Heart right ventricle (tissue), 16 donors: ENCODE results near the gene HS3ST4. TPM values are rescaled to one million over a fixed set of nuclear protein-coding genes. Genes with fewer than 3 reads are reported as not detected.

ENCODE experiments used
- ATAC-seq, 8 donors: fragments of 200-7000 bp; cut with Tn5 transposase; one replicate each; pipeline ENCODE4 v1.9.1; 2020; ENCODE audit warnings: mild to moderate bottlenecking in 8 of 8, moderate library complexity in 8 of 8, moderate number of reproducible peaks in 1 of 8
- DNase-seq, 2 donors: peaks; one replicate each; pipeline ENCODE4 v3.0.0-alpha.2; 2020
- H3K27ac ChIP-seq, 10 donors: fragments of 200-600 bp; sonication (generic) in 2 of 10; one replicate each; pipeline versions ENCODE4 v1.5.0 to v1.8.0; 2020 to 2022; ENCODE audit warnings: mild to moderate bottlenecking in 3 of 10
- H3K27me3 ChIP-seq, 7 donors: fragments of 200-600 bp; one replicate each; pipeline ENCODE4 v1.8.0; 2021 to 2022; ENCODE audit warnings: mild to moderate bottlenecking in 2 of 7
- H3K36me3 ChIP-seq, 9 donors: fragments of 200-600 bp; sonication (generic) in 1 of 9; one replicate each; pipeline versions ENCODE4 v1.5.0 to v1.8.0; 2020 to 2022; ENCODE audit warnings: mild to moderate bottlenecking in 2 of 9
- H3K4me1 ChIP-seq, 9 donors: fragments of 200-600 bp; sonication (generic) in 1 of 9; one replicate each; pipeline versions ENCODE4 v1.5.0 to v1.8.0; 2020 to 2022; ENCODE audit warnings: mild to moderate bottlenecking in 4 of 9
- H3K4me3 ChIP-seq, 10 donors: fragments of 200-600 bp; sonication (generic) in 2 of 10; one replicate each; pipeline versions ENCODE4 v1.5.0 to v1.8.0; 2020 to 2022; ENCODE audit warnings: mild to moderate bottlenecking in 7 of 10, moderate library complexity in 2 of 10
- H3K9me3 ChIP-seq, 11 donors: fragments of 200-600 bp in 10 of 11; sonication (generic) in 2 of 11; one replicate each; pipeline versions ENCODE4 v1.5.0 to v1.8.0; 2013 to 2022; ENCODE audit warnings: mild to moderate bottlenecking in 2 of 11, control low read depth in 1 of 11, moderate library complexity in 1 of 11
- CTCF ChIP-seq, 9 donors: fragments of 200-600 bp; sonication (generic) in 2 of 9; IDR thresholded peaks; one replicate each; pipeline versions ENCODE4 v1.5.0 to v1.8.0; 2021 to 2022; ENCODE audit warnings: antibody characterized with exemption in 9 of 9, mild to moderate bottlenecking in 5 of 9, moderate library complexity in 1 of 9
- WGBS, 2 donors: extraction: QIAGEN DNeasy Blood & Tissue Kit; methylation state at CpG; one replicate each; pipeline ENCODE4 v1.1.7; 2013; ENCODE audit warnings: inconsistent platforms in 1 of 2; 5-methylcytosine and 5-hydroxymethylcytosine counted together
- intact Hi-C, 10 donors: fragments of 100-400 bp; cut with DNase I; formaldehyde crosslinking; loops; one replicate each; pipeline versions ENCODE4 v1.11.1 to v1.14.2; 2022
- polyA plus RNA-seq, 2 donors: library from polyadenylated mRNA; stranded (reverse); fragments of 200-250 nt; gene quantifications; one replicate each; pipeline ENCODE4 v1.2.3, GENCODE V29; 2013
- total RNA-seq, 10 donors: library from RNA; stranded (reverse); fragmentation: NEBNext Ultra II Directional in 3 of 10; extraction: Animal tissue kit (Norgen Biotek cat#: 25700) in 3 of 10; gene quantifications; one replicate each; pipeline versions ENCODE4 v1.2.1 to v1.2.4, GENCODE V29; 2021 to 2023
- donor health status: Arrhythmogenic right ventricular cardiomyopathy.
- donor health status: ischemic (EF 13 %, LVEDD 7.1; RV severe dilation, severe dysfunction).
- donor health status: healthy with polysubstance abuse.
- donor health status: DM: no; HTN: yes; CAD: no.
- donor health status: DM: no; HTN: no; CAD: no.
- donor health status: ischemic (EF 25% LVEDD 6.9; RV normal size, moderate dysfunction).
- donor health status: ischemic (EF 25% LVEDD 5.7; RV mildly dilated, moderate dysfunction).
- donor health status: healthy.
- donor health status: DM: yes; HTN: yes; CAD: no.
- donor health status: Ischemic cardiomyopathy.
- donor health status: ischemic (EF 35%, LVEDD 5.7; RV mildly dilated, moderate dysfunction).
- donor health status: nonischemic (EF 11% LVEDD 7.7; RV severe dilation, severe dysfunction).
- donor health status: DM: yes; HTN: yes; CAD: no.
- donor health status: PGD.
- donor health status: ischemic (EF 29% LVEDD 5.4; RV normal size, mild dysfunction).
- donor health status: nonischemic (EF 23%, LVEDD 6.1; RV moderate dilation, normal function).

The HS3ST4 gene
- total and polyA plus RNA-seq, 12 donors, result 0.01 TPM; not detected in 11

DNA sequence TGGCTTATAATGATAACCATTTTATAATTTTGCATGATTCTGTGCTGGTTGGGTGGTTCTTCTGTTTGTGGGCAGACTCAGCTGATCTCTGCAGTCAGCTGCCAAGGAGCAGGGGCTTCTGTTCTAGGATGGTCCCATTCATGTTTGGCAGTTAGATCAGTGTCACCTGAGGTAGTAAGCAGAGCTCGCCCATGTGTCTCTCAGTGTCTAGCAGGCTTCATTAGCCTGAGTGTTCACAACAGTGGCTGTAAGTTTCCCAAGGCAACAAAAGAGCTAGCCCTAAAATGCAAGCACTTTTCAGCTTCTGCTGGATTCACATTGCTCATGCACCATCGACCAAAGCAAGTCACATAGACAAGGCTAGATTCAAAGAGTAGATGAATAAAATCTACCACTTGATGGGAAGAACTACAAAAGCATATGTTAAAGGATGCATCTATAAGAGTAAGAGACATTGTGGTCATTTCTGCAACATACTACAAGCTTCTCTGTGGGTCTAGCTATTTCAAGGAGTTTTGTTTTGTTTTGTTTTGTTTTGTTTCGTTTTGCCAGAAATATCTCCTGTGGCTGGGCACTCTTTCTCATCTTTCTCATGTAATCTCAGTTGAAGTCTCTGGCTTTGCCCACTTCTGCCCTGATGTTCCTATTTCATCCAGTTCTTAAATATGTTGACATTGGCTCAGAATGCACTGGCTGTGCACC, 180.8 kb downstream of the HS3ST4 start:
- Histone ChIP-seq H3K27ac (no peak overlapping the region), H3K9me3 (peaks cover 0 to 4% (median 0%) of the 10 kb centered on the region in 11 donors), H3K36me3 (no peaks in the 10 kb centered on the region), H3K4me1 (no peaks in the 10 kb centered on the region), H3K4me3 (no peak overlapping the region), H3K27me3 (peaks cover 0 to 9% (median 0%) of the 10 kb centered on the region in 7 donors)
- TF ChIP-seq CTCF (IDR thresholded peaks at IDR 0.05), result no peak
- DNase-seq (no peak), ATAC-seq (no peak)
- WGBS, 2 donors, result 61 to 66% methylated on average over 3 of the region's 3 CpGs
- intact Hi-C loops, result no loop called here

DNA sequence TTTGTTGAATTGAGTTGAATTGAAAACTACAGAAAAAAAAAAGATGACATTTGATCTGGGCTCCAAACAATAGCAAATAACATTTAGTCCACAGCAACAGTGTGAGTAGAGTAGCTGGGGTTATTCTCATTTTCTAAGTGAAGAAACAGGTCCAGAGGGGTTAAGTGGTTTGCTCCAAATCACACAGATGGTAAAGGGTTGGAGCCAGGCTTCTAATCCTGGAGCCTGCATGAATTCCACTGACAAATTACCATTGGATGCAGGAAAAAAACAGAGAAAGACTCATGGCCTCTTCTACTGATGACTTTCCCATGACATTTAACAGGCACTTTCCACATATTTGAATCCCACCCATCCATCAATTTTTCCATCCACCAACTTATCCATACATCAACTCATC, 182.4 kb downstream of the HS3ST4 start:
- peaks cover 0 to 4% (median 0%) of the 10 kb centered on the region in 11 donors for H3K9me3 ChIP-seq
- H3K27me3 ChIP-seq, result peaks cover 0 to under 1% (median 0%) of the 10 kb centered on the region in 7 donors
- H3K27ac ChIP-seq, result no peak overlapping the region
- TF ChIP-seq CTCF (IDR thresholded peaks at IDR 0.05), result no peak
- no peak overlapping the region for H3K4me3 ChIP-seq
- H3K4me1 ChIP-seq, result no peaks in the 10 kb centered on the region
- H3K36me3 ChIP-seq, result no peaks in the 10 kb centered on the region
- intact Hi-C loops, result no loop called here
- no peak for DNase-seq
- no peak for ATAC-seq

DNA sequence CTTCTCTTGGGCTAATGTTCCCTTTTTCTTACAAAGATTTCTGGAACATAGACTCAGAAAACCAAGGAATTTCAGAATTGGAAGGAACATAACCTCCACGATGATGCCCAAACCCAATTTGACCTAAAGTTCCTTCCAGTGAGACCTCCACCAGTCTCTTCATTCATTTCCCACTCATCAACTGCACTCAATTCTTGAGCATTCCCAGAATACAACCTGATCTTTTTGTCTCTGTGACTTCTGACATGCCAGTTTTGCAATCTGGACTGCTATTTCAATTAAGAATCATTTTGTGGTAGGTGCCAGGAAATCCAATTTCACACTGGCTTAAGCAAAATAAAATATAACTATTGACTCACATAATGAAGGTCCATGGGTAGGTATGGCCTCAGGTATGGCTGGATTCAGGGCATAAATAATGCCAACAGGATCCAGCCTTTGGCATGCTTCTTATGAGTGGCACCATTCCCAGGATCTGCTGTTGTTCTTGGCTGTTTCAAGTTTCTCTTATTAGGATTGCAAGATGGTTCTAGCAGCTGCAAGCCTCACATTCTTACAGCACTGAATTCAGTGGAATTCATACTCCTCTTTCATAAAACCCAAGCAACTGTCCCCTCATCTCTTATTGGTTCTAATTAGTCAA, 184.3 kb downstream of the HS3ST4 start:
- Histone ChIP-seq H3K36me3 (no peaks in the 10 kb centered on the region), H3K4me1 (no peaks in the 10 kb centered on the region), H3K27me3 (peaks cover 0 to 5% (median 0%) of the 10 kb centered on the region in 7 donors), H3K4me3 (no peak overlapping the region), H3K9me3 (peaks cover 0 to 4% (median 0%) of the 10 kb centered on the region in 11 donors), H3K27ac (no peak overlapping the region)
- TF ChIP-seq CTCF (IDR thresholded peaks at IDR 0.05), result no peak
- intact Hi-C loops, result no loop called here
- DNase-seq (no peak), ATAC-seq (no peak)
- WGBS, 2 donors, result 81 to 85% methylated on average over 1 of the region's 1 CpG

DNA sequence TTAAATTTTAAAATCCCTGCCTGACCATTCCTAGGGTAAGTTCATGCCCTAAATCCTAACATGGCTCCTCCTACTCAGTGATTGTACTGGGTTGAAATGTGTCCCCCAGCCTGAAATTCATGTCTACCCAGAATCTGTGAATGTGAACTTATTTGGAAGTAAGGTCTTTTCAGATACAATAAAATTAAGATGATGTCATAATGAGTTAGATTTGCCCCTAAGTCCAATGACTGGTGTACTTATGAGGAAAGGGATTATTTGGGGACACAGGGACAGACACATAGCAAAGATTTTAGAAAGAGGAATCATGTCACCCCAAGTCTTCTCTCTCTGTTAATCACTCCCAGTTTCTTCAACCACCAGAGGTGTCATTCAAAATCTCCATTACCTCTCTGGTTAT, 185.3 kb downstream of the HS3ST4 start:
- Histone ChIP-seq H3K27me3 (peaks cover 0 to 5% (median 0%) of the 10 kb centered on the region in 7 donors), H3K36me3 (no peaks in the 10 kb centered on the region), H3K4me3 (no peak overlapping the region), H3K4me1 (no peaks in the 10 kb centered on the region), H3K9me3 (peaks cover 0 to 4% (median 0%) of the 10 kb centered on the region in 11 donors), H3K27ac (no peak overlapping the region)
- no peak for DNase-seq
- TF ChIP-seq CTCF (IDR thresholded peaks at IDR 0.05), result no peak
- intact Hi-C loops, result no loop called here
- no peak for ATAC-seq
